GM12878 (cell line): Measurements from ENCODE around the gene CAPRIN2.

ENCODE experiments used
- CHD1 ChIP-seq: IDR thresholded peaks from 2 replicates; pipeline ENCODE4 v1.6.1; 2012; ENCODE audit warnings: low read depth, low read length, improper control_type of control experiment
- GATAD2B ChIP-seq: fragments of 450-650 bp; conservative IDR thresholded peaks from 2 replicates; pipeline ENCODE4 v1.6.1; 2017; ENCODE audit warnings: low read depth, mild to moderate bottlenecking, moderate library complexity
- HDGF ChIP-seq: fragments of 450-650 bp; IDR thresholded peaks from 2 replicates; pipeline ENCODE4 v1.6.1; 2016; ENCODE audit warnings: antibody characterized with exemption
- POLR2A ChIP-seq: IDR thresholded peaks from 2 replicates; pipeline ENCODE4 v1.6.1; 2011; ENCODE audit warnings: low read depth, mild to moderate bottlenecking, low read length
- TF ChIP-seq, protein P1 (sequence below), 3 experiments: IDR thresholded peaks in 2 of 3; conservative IDR thresholded peaks in 1 of 3; 2 replicates each; pipeline ENCODE4 v1.5.1; 2011; ENCODE audit warnings: low read depth in 3 of 3, low read length in 3 of 3, mild to moderate bottlenecking in 3 of 3, control low read depth in 2 of 3, moderate library complexity in 2 of 3, inconsistent platforms in 1 of 3, mixed read lengths in 1 of 3; ENCODE audit not compliant: control insufficient read depth in 2 of 3, insufficient read depth in 1 of 3; ENCODE audit errors: extremely low read depth in 1 of 3

DNA sequence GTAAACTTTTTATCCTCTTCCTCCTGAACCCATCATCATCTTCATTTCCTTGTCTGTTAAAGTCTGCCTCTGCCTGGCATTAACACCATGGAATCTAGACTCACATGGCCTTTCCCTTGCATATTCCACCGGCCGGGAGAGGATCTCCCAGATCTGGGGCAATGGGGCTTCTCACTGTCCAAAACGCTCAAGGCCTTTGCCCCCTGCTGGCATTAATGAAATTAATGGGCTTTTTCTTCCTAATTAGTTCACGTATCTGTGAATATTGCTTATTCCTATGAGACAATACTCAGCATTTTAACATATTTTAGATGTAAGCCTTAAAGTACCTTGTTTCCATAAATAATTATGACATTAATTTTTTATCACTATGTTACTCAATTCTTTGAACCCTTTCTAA, 42.9 kb upstream of the CAPRIN2 start:
- no peak for TF ChIP-seq GATAD2B
- TF ChIP-seq CHD1: no peak
- TF ChIP-seq, protein P1, sequence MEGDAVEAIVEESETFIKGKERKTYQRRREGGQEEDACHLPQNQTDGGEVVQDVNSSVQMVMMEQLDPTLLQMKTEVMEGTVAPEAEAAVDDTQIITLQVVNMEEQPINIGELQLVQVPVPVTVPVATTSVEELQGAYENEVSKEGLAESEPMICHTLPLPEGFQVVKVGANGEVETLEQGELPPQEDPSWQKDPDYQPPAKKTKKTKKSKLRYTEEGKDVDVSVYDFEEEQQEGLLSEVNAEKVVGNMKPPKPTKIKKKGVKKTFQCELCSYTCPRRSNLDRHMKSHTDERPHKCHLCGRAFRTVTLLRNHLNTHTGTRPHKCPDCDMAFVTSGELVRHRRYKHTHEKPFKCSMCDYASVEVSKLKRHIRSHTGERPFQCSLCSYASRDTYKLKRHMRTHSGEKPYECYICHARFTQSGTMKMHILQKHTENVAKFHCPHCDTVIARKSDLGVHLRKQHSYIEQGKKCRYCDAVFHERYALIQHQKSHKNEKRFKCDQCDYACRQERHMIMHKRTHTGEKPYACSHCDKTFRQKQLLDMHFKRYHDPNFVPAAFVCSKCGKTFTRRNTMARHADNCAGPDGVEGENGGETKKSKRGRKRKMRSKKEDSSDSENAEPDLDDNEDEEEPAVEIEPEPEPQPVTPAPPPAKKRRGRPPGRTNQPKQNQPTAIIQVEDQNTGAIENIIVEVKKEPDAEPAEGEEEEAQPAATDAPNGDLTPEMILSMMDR (IDR thresholded peaks at IDR 0.05 in 2 of 3, conservative IDR thresholded peaks at IDR 0.05 in 1 of 3; ENCODE audit: control insufficient read depth in 2 of 3, extremely low read depth in 1 of 3, insufficient read depth in 1 of 3, low read depth in 3 of 3, low read length in 3 of 3): no peak
- TF ChIP-seq POLR2A: no peak
- no peak for TF ChIP-seq HDGF
